GM19043 (cell line): ENCODE results near the gene RXRA.

ENCODE experiments used
- ATAC-seq: cut with Tn5 transposase; IDR thresholded peaks from one replicate; pipeline ENCODE4 v1.9.1; 2021; ENCODE audit warnings: low read depth; ENCODE audit not compliant: unreplicated experiment

Gene RXRA

DNA sequence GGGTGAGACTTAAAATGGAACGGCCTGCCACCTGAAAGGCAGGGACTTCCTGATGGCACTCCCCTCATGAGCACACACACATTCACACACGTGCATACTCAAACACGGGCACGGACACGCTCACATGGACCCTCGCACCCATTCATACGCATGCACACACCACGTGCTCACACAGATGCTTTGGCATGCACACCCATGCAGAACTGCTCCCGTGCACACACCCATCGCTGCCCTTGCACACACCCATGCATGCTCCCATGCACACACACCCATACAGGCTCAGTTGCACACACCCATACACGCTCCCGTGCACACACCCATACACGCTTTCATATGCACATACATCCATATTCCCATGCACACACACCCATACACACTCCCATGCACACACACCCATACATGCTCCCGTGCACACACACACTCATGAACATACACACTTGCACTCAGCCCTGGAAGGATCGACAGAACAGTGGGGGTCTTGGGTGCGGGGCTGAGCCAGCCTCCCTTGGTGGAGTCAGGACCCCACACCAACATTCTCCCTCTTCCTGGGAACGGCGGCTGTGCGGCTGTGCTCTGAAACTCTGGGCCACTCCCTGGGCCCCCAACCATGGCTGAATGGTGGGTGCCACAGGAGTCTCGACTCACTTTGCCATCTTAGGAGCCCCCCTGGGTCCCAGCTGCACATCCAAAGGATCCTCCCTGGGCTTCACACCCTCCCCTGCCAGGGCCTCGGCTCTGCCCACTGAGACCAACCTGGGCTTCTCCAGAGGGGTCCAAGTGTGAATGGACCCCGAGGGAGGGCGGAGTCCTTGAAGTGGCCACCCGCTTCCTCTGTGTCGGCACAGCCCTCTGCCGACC is 115.2 kb downstream of the RXRA start:
- ATAC-seq, result no peak

DNA sequence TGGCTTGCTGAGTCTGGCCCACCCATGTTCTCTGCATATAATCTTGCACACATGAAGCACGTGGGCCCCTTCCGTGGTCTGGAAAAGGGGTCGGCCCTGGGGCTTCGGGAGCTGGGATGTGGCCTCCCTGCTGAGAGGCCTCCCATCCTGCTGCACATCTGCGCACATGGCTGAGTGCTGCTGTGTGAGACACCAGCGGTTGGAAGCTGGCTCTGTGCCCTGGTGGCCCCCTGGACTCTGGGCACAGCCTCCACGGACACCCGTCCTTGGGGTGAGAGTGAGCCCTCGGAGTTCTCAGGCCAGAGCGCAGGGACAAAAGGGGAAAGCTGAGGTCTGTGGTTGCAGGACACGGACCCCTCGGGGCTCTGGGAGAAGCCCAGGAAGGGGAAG is 115.8 kb downstream of the RXRA start:
- ATAC-seq, result no peak

DNA sequence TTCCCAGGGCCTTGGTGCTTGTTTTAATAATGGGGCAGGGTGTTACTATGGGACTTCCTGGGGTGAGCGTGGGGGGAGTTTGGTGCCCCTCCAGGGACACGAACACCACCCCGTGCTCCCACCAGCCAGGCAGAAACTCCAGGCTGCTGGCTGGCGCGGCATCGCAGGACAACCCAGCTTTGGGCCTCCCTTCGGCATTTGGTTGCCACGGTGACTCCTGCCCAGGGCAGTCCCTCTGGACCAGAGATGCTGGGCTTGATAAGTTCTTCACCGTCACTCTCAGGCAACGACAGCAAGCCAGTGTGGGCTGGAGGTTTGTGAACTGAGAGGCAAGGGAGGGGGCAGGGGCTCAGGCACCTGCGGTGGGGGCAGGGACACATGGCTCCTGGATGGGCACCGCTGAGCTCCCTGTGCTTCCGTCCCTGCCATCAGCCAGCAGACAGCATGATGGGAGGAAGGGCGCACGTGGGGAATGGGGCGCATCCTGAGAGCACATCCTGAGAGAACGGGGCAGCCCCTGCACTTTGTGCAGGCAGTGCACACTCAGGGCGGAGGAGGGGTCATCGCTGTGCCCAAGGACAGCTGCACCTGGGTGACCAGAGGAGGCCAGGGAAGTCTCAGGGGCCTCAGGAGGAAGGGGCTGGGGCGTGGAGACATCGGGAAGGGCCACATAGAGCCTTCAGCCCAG is 116.4 kb downstream of the RXRA start:
- ATAC-seq, result no peak

DNA sequence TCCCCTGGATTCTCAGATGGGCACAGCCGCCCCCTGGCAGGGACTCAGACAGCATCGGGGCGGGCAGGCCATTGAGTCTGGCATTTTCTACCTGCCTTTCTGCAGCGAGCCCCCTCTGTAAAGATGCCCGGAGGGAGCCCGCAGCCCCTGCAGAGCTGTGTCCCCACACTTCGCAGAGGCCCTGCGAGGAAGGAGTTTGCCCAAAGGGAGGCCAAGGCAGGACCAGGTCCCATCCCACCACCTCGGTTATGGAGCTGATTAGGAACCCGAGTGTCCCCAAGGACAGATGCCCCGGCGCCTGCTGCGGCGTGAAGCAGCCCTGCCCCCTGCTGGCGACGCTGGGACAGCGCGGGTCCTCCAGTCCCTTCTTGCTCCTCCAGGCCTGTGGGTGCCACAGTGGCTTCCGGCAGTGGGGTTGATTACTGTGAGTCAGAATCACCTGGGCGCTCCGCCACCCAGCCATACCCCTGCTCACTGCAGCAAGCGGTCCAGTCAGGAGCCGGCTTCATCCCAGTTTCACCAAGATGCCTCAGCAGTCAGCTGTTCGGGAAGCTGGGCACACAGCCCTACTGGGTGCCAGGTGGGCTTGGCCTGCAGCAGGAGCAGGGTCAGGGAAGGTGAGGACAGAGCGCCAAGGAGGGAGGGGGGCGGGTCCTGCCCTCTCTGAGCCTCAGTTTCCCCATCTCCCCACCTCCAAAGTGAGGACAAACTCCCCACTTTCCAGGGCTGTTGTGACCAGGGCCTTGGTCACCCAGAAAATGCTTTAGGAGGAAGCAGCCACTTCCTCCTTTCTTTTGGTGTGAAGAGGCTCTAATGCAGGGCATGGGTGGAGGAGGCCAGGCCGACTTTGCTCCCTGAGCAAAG is 117.2 kb downstream of the RXRA start:
- peak; percentile 63 for ATAC-seq

DNA sequence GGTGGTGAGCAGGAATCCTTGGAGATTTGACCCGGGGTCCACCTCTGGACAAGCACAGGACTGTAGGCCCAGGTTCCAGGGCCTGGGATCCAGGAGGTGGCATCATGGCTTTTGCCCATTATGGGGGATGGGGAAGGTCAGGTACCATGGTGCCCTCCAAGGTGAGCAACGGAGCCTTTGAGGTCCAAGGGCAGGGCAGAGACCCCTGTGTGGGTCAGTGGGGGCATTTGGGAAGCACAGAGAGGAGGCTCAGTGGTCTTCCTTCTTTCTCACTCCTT is 117.7 kb downstream of the RXRA start:
- ATAC-seq, result no peak

DNA sequence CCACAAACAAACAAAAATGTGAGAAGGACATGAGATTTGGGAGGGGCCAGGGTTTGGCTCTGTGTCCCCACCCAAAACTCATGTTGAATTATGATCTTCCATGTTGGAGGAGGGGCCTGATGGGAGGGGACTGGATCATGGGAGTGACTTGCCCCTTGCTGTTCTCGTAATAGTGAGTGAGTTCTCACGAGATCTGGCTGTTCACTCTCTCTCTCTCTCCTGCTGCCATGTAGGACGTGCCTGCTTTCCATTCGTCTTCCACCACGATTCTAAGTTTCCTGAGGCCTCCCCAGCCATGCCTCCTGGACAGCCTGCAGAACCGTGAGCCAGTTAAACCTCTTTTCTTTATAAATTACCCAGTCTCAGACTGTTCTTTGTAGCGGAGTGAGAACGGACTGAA is 118.7 kb downstream of the RXRA start:
- no peak for ATAC-seq

DNA sequence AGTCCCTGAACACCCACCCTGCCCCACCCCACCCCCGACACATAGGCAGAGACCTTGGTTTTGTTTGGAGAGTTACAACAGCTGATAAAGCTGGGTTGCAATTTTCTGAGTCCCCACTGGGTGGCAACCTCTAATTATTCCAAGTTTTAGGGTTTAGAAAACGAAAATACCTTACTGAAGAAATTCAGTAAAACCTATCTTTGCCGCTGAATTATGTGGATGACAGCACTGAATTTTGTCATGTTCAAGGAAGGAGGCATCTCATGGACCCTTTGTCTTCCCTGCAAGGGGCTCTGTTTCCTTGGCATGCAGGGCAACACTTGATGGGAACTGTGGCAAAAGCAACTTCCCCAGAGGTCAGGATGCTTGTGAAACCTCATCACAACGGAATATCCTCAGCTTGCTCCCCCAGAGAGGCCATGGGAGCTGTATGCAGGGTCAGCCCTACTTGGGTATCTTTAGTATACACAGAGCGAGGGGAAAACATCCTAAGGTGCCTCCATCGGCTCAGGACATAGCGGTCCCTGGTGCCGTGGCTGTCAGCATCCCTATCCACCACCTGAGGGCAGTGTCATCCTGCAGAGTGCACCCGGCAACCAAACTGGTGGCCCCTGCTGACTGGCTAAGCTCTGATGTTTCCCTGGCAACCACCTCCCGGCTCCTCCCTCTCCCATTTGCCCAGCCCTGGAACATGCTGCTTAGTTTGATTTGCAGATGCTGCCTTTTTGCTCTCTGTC is 123.1 kb downstream of the RXRA start:
- ATAC-seq, result peak; percentile 79

DNA sequence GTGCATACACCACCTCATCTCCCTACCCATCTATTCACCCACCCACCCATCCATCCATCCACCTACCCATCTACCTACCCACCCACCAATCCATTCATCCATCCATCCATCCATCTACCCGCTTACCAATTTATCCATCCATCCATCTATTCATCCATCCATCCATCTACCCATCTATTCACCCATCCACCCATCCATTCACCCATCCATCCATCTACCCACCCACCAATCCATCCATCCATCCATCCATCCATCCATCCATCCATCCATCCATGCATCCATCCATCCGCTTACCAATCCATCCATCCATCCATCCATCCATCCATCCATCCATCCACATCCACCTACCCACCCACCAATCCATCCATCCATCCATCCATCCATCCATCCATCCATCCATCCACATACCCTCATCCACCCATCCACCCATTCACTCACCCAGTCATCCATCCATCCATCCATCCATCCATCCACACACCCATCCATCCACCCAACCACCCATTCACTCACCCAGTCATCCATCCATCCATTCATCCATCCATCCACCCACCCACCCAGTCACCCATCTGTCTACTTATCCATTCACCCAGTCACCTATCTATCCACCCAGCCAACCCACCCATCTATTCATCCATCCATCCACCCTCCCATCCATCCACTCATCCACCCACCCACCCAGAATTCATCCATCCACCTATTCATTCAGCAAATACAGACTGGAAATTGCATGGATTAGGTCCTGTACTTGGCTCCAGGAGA is 125.6 kb downstream of the RXRA start:
- ATAC-seq, result no peak

DNA sequence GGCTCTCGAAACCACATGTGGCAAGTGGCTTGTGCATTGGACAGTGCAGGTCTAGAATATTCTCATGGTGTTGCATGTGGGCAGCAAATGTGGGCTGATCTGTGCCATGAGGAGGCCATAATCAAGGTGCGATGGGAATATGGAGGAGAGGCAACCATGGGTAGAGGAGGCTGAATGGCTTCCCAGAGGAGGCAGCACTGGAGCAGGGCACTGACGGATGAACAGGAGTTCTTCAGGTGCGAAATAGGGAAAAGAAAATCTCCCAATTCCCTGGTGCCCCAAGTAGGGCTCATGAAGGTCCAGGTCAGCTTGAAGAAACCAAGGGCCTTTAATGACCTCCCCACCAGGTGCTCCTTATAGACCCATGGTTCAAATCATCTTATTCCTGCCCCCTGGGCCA is 126.5 kb downstream of the RXRA start:
- no peak for ATAC-seq

DNA sequence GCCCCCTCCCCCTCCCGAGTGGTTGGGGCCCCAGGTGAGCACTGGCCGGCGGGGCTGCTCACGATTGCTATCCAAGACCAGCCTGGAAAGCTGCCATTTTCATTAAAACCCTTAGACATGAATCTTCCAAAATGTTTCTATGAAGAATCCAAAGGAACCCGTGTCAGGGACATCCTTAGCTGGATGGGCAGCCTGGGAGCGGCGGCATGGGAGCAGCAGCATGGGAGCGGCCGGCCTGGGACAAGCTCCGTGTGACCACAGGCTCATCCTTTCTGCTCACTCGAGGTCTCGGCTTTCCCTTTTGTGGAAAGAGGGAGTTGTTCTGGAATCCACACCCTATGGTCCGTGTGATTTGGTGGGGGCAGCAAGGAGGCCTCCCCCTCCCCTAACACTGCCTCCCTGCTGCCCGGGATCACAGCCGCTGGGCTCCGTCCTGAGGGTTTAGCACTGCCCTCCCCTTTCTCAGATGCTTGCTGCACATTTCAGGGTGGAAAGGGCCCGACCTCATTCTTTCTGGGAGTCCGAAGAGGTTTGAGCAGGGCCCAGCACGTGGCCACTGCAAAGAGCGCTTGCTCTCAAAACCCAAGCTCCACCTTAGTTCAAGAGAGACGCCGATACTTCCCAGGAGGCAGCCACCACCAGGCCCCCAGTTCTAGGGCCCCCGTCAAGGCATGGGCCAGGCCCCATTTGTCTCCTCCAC is 127.7 kb downstream of the RXRA start:
- ATAC-seq, result no peak

DNA sequence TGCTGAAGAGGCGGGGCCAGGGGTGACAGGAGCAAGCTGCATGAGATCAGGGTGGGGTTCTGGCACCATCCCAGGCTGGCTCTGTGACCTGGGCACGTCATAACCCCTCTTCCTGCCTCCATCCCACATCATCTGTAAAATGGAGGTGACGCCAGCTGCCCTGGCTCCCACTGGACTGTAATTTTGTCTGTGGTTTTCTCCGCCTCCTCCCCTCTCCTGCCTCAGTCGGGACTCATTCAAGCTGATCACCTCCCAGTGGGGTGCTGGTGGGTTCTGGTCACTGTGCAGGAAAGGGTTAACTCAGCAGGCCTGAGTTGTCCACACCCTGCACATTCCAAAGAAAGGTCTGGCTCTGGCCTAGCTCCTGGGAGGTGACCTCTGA is 128.2 kb downstream of the RXRA start:
- ATAC-seq, result no peak

DNA sequence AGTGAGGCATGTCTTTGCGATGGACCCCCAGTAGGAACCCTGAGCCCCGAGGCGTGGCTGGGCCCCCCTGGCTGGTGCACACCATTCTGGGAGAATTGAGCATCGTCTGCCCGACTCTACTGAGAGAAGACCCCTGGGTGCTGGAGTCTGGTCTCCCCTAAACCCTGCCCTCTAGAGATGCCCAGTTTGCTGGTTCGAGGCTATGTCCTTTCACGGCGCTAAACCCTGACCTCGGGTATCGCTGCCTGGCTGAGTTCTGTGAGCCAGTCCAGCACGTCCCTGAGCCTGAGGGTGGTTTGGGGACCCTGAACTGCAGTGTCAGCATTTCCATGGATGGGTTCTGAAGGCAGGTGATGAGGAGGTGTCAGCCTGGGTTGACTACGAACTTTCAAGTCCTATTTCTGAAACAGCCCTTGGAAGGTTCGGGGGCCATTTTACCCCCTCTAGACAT is 128.8 kb downstream of the RXRA start:
- no peak for ATAC-seq

DNA sequence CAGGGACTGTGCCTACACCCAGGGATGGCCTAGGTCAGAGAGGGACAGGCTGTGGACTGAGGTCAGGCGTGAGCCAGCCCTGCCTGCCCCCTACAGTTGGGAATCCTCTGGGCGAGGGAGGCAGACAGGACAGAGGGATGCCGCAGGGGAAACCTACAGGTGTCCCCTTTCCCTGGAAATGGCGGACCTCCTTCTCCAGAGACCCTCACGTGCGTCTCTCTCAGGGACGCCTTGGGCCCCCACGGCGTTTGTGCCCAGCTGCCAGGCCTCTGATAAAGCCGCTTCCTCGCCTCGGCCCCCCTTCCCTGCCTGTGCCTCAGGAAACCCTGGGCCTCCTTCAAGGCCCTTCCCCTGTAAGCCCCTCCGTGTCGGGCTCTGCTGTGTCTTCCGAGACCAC is 129.3 kb downstream of the RXRA start:
- no peak for ATAC-seq

DNA sequence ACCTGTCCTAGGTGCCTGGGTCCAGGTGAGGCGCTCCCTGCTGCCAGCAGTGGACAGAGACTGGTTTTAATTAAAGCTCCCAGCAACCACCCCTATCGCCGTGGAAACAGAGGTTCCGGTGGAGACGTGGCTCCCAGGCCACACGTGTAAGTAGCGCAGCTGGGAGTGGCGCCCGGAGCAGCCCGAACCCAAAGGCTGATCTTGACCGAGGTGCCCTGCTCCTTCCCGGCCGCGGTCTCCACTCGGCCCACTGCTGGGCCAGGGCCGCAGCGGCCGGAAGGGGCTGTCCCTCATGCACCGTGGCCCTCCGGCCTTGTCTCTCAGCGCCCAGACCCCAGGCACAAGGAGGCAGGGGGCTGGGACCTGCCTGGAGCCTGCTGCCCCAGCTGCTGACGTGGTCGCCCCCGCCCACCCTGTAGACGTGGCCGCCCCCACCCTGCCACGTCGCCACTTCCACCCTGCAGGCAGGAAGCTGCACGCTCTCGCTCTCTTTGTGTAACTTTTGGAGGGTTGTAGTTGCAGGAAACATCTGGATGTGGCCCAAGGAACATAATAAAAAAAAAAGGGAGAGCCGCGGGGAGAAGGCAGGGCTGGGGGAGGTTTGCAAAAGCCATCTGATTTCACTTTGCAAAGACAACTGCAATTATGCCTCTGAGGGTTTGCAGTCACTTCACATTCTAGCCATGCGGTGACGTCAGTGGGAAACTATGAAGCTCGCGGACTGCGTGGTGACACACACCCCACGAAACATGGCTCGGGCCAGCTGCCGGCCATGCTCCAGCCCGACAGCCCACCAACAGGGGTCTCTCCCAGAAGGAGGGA is 129.9 kb downstream of the RXRA start:
- no peak for ATAC-seq

DNA sequence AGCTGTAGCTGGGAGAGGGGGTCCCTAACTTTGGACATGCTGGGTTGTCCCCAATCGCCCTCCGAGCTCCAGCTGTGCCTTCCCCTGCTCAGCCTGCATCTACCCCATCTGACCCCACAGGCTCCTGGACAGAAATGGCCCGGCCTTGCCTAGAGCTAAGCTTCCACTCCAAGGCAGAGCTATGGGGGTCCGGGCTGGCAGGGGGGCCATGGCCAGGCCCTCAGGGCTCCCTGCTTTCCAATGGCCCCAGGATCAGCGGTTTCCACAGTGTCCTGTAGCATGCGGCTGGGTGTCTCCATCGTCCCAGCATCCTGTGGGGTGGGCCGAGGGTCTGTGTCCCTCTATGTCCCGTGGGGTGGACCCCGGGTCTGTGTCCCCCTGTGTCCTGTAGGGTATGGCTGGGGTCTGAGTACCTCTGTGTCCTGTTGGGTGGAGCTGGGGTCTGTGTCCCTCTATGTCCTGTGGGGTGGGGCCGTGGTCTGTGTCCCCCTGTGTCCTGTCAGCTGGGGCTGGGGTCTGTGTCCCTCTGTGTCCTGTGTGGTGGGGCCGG is 130.6 kb downstream of the RXRA start:
- no peak for ATAC-seq

DNA sequence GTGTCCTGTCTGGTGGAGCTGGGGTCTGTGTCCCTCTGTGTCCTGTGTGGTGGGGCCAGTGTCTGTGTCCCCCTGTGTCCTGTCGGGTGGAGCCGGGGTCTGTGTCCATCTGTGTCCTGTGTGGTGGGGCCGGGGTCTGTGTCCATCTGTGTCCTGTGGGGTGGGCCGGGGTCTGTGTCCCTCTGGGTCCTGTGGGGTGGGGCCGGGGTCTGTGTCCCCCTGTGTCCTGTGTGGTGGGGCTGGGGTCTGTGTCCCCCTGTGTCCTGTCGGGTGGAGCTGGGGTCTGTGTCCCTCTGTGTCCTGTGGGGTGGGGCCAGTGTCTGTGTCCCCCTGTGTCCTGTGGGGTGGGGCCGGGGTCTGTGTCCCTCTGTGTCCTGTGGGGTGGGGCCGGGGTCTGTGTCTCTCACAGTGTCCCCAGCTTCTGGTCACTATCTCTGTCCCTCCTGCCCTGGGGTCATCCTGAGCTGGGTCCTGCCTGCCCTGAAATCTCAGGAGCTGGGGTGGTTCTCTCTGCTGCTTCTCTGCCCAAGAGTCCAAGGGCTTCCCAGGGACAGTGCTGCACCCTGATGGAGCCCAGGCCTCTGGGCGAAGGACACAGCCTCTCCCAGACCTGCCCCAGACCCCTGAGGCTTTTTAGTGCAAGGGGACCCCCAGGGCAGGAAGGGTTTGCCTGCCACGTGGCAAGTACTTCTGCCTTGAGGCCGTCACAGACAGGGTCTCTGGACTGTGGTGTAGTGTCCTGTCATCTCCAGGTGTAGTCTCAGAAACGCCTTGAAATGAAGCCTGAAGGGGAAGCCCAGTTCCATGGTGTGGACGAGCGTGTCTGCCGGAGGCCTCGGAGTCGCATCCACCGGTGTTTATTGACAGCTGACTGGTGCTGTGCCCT is 131.3 kb downstream of the RXRA start:
- ATAC-seq, result no peak
